ENCODE results near the gene ANKRD29. TPM values are rescaled to one million over a fixed set of nuclear protein-coding genes. Genes with fewer than 3 reads are reported as not detected.
A peak's percentile ranks its signal among the peaks of the same experiment; 100 is the strongest.

ANKRD29 gene
- total and polyA plus RNA-seq, 4 experiments from 2014 or later, result 0.91 to 1.3 TPM; not detected in 2

GRCh38 chr18:23635283-23636070 lies 27.2 kb downstream of the ANKRD29 start:
- peak overlapping the region in 1 of 7 donors; percentile 10 for H3K27ac Mint-ChIP-seq
- no peaks in the 10 kb centered on the region for H3K36me3 Mint-ChIP-seq
- no peaks in the 10 kb centered on the region for H3K9me3 Mint-ChIP-seq
- peaks cover 0 to 10% (median 3%) of the 10 kb centered on the region in 4 donors for H3K4me1 Mint-ChIP-seq
- Histone ChIP-seq H3K27me3 (ENCODE audit: insufficient read depth, low read length) (no peaks in the 10 kb centered on the region), H3K9me3 (ENCODE audit: control insufficient read depth in 1 of 2, low read length in 2 of 2) (no peaks in the 10 kb centered on the region), H3K4me1 (ENCODE audit: insufficient read depth, low read length) (no peaks in the 10 kb centered on the region), H3K36me3 (ENCODE audit: insufficient read depth, low read length) (no peaks in the 10 kb centered on the region), H3K4me3 (ENCODE audit: low read length in 2 of 2) (no peak overlapping the region), H3K27ac (ENCODE audit: low read depth, low read length) (no peak overlapping the region)
- ChIA-PET POLR2A (ENCODE audit: partially characterized antibody) (no interaction called here), CTCF (ENCODE audit: partially characterized antibody) (interaction anchor here (1.3 to 1.9 kb wide), 3 partner anchors 12 to 68 kb away, joined by 3 to 7 read pairs (median 5); no protein-coding TSS in a partner anchor)
- H3K27me3 Mint-ChIP-seq, result peaks cover 0 to 3% of the 10 kb centered on the region in 2 donors
- intact Hi-C loops (cut with micrococcal nuclease), result no loop called here
- no peak overlapping the region for H3K4me3 Mint-ChIP-seq
- DNase-seq, result no peak

GRCh38 chr18:23634692-23635091 lies 28.0 kb downstream of the ANKRD29 start:
- Histone ChIP-seq H3K9me3 (ENCODE audit: control insufficient read depth in 1 of 2, low read length in 2 of 2) (no peaks in the 10 kb centered on the region), H3K36me3 (ENCODE audit: insufficient read depth, low read length) (no peaks in the 10 kb centered on the region), H3K4me1 (ENCODE audit: insufficient read depth, low read length) (no peaks in the 10 kb centered on the region), H3K27ac (ENCODE audit: low read depth, low read length) (no peak overlapping the region), H3K27me3 (ENCODE audit: insufficient read depth, low read length) (no peaks in the 10 kb centered on the region), H3K4me3 (ENCODE audit: low read length in 2 of 2) (no peak overlapping the region)
- H3K9me3 Mint-ChIP-seq, result no peaks in the 10 kb centered on the region
- ChIA-PET POLR2A (ENCODE audit: partially characterized antibody) (no interaction called here), CTCF (ENCODE audit: partially characterized antibody) (interaction anchor here (1.3 to 1.9 kb wide), 2 partner anchors 18 to 69 kb away, joined by 5 to 7 read pairs; no protein-coding TSS in a partner anchor)
- no peak overlapping the region for H3K27ac Mint-ChIP-seq
- intact Hi-C loops (cut with micrococcal nuclease), result no loop called here
- peaks cover 0 to 3% of the 10 kb centered on the region in 2 donors for H3K27me3 Mint-ChIP-seq
- DNase-seq, result no peak
- no peak overlapping the region for H3K4me3 Mint-ChIP-seq
- H3K4me1 Mint-ChIP-seq, result peaks cover 0 to 10% (median 3%) of the 10 kb centered on the region in 4 donors
- H3K36me3 Mint-ChIP-seq, result no peaks in the 10 kb centered on the region

- CTCF ChIA-PET (ENCODE audit: partially characterized antibody), result no interaction called here
- no peak overlapping the region for H3K27ac Mint-ChIP-seq
- intact Hi-C loops (cut with micrococcal nuclease), result no loop called here
Measured at GRCh38 chr18:23632615-23633014, 30.1 kb downstream of the ANKRD29 start.

GRCh38 chr18:23631746-23632145 lies 31.0 kb downstream of the ANKRD29 start:
- ChIA-PET POLR2A (ENCODE audit: partially characterized antibody) (no interaction called here), CTCF (ENCODE audit: partially characterized antibody) (interaction anchor here (0.6 kb wide), 1 partner anchor 704 kb away, joined by 3 read pairs; no protein-coding TSS in a partner anchor)
- Mint-ChIP-seq H3K27ac (no peak overlapping the region), H3K9me3 (no peaks in the 10 kb centered on the region), H3K27me3 (no peaks in the 10 kb centered on the region), H3K36me3 (no peaks in the 10 kb centered on the region), H3K4me1 (peaks cover 0 to 10% (median 4%) of the 10 kb centered on the region in 4 donors), H3K4me3 (no peak overlapping the region)
- Histone ChIP-seq H3K4me3 (ENCODE audit: low read length in 2 of 2) (no peak overlapping the region), H3K27me3 (ENCODE audit: insufficient read depth, low read length) (no peaks in the 10 kb centered on the region), H3K27ac (ENCODE audit: low read depth, low read length) (no peak overlapping the region), H3K36me3 (ENCODE audit: insufficient read depth, low read length) (no peaks in the 10 kb centered on the region), H3K4me1 (ENCODE audit: insufficient read depth, low read length) (no peaks in the 10 kb centered on the region), H3K9me3 (ENCODE audit: control insufficient read depth in 1 of 2, low read length in 2 of 2) (no peaks in the 10 kb centered on the region)
- no peak for DNase-seq
- intact Hi-C loops (cut with micrococcal nuclease), result no loop called here

More at GRCh38 chr18:23632615-23633014, 30.1 kb downstream of the ANKRD29 start:
- no peaks in the 10 kb centered on the region for H3K36me3 Mint-ChIP-seq
- no peak overlapping the region for H3K4me3 Mint-ChIP-seq
- H3K27me3 ChIP-seq (ENCODE audit: insufficient read depth, low read length), result no peaks in the 10 kb centered on the region
- H3K4me1 ChIP-seq (ENCODE audit: insufficient read depth, low read length), result no peaks in the 10 kb centered on the region
- DNase-seq, result no peak
- H3K4me1 Mint-ChIP-seq, result peaks cover 0 to 10% (median 3%) of the 10 kb centered on the region in 4 donors
- no peaks in the 10 kb centered on the region for H3K27me3 Mint-ChIP-seq
- POLR2A ChIA-PET (ENCODE audit: partially characterized antibody), result no interaction called here
- H3K27ac ChIP-seq (ENCODE audit: low read depth, low read length), result no peak overlapping the region
- H3K36me3 ChIP-seq (ENCODE audit: insufficient read depth, low read length), result no peaks in the 10 kb centered on the region
- no peaks in the 10 kb centered on the region for H3K9me3 ChIP-seq (ENCODE audit: control insufficient read depth in 1 of 2, low read length in 2 of 2)
- H3K4me3 ChIP-seq (ENCODE audit: low read length in 2 of 2), result no peak overlapping the region
- no peaks in the 10 kb centered on the region for H3K9me3 Mint-ChIP-seq

GRCh38 chr18:23631312-23631711 lies 31.4 kb downstream of the ANKRD29 start:
- Mint-ChIP-seq H3K36me3 (no peaks in the 10 kb centered on the region), H3K4me1 (peaks cover 0 to 10% (median 5%) of the 10 kb centered on the region in 4 donors), H3K4me3 (no peak overlapping the region), H3K27ac (no peak overlapping the region), H3K9me3 (no peaks in the 10 kb centered on the region), H3K27me3 (no peaks in the 10 kb centered on the region)
- Histone ChIP-seq H3K9me3 (ENCODE audit: control insufficient read depth in 1 of 2, low read length in 2 of 2) (no peaks in the 10 kb centered on the region), H3K27me3 (ENCODE audit: insufficient read depth, low read length) (no peaks in the 10 kb centered on the region), H3K27ac (ENCODE audit: low read depth, low read length) (no peak overlapping the region), H3K4me1 (ENCODE audit: insufficient read depth, low read length) (no peaks in the 10 kb centered on the region), H3K4me3 (ENCODE audit: low read length in 2 of 2) (no peak overlapping the region), H3K36me3 (ENCODE audit: insufficient read depth, low read length) (no peaks in the 10 kb centered on the region)
- intact Hi-C loops (cut with micrococcal nuclease), result no loop called here
- POLR2A ChIA-PET (ENCODE audit: partially characterized antibody), result no interaction called here
- DNase-seq, result no peak
- CTCF ChIA-PET (ENCODE audit: partially characterized antibody), result interaction anchor here (0.6 kb wide), 1 partner anchor 704 kb away, joined by 3 read pairs; no protein-coding TSS in a partner anchor

- H3K4me3 ChIP-seq (ENCODE audit: low read length in 2 of 2), result no peak overlapping the region
- H3K4me1 ChIP-seq (ENCODE audit: insufficient read depth, low read length), result no peaks in the 10 kb centered on the region
- H3K36me3 ChIP-seq (ENCODE audit: insufficient read depth, low read length), result no peaks in the 10 kb centered on the region
- H3K27me3 Mint-ChIP-seq, result peaks cover 0 to under 1% of the 10 kb centered on the region in 2 donors
- no peaks in the 10 kb centered on the region for H3K9me3 Mint-ChIP-seq
- H3K27ac ChIP-seq (ENCODE audit: low read depth, low read length), result no peak overlapping the region
- no peaks in the 10 kb centered on the region for H3K36me3 Mint-ChIP-seq
- intact Hi-C loops (cut with micrococcal nuclease), result no loop called here
- H3K27me3 ChIP-seq (ENCODE audit: insufficient read depth, low read length), result no peaks in the 10 kb centered on the region
- ChIA-PET POLR2A (ENCODE audit: partially characterized antibody) (no interaction called here), CTCF (ENCODE audit: partially characterized antibody) (interaction anchor here (1.1 to 2.1 kb wide), 4 partner anchors 11 to 289 kb away, joined by 3 to 10 read pairs (median 4); no protein-coding TSS in a partner anchor)
- DNase-seq, result no peak
- H3K27ac Mint-ChIP-seq, result peak overlapping the region in 1 of 7 donors; percentile 2
- H3K4me3 Mint-ChIP-seq, result no peak overlapping the region
- peaks cover 0 to 4% (median under 1%) of the 10 kb centered on the region in 4 donors for H3K4me1 Mint-ChIP-seq
- no peaks in the 10 kb centered on the region for H3K9me3 ChIP-seq (ENCODE audit: control insufficient read depth in 1 of 2, low read length in 2 of 2)
Measured at GRCh38 chr18:23629444-23629946, 33.2 kb downstream of the ANKRD29 start.

- POLR2A ChIA-PET (ENCODE audit: partially characterized antibody), result no interaction called here
- Histone ChIP-seq H3K4me3 (ENCODE audit: low read length in 2 of 2) (no peak overlapping the region), H3K27ac (ENCODE audit: low read depth, low read length) (no peak overlapping the region), H3K36me3 (ENCODE audit: insufficient read depth, low read length) (no peaks in the 10 kb centered on the region), H3K27me3 (ENCODE audit: insufficient read depth, low read length) (no peaks in the 10 kb centered on the region), H3K4me1 (ENCODE audit: insufficient read depth, low read length) (no peaks in the 10 kb centered on the region), H3K9me3 (ENCODE audit: control insufficient read depth in 1 of 2, low read length in 2 of 2) (no peaks in the 10 kb centered on the region)
- H3K27me3 Mint-ChIP-seq, result peaks cover 2% of the 10 kb centered on the region in 2 donors
- peak overlapping the region in 1 of 8 donors; percentile 16 for H3K4me3 Mint-ChIP-seq
- H3K36me3 Mint-ChIP-seq, result no peaks in the 10 kb centered on the region
- H3K9me3 Mint-ChIP-seq, result no peaks in the 10 kb centered on the region
- DNase-seq, result no peak
- intact Hi-C loops (cut with micrococcal nuclease), result no loop called here
- H3K4me1 Mint-ChIP-seq, result peaks cover 0 to 4% (median under 1%) of the 10 kb centered on the region in 4 donors
- CTCF ChIA-PET (ENCODE audit: partially characterized antibody), result interaction anchor here (1.2 to 2.1 kb wide), 4 partner anchors 12 to 186 kb away, joined by 3 to 10 read pairs (median 4); no protein-coding TSS in a partner anchor
- H3K27ac Mint-ChIP-seq, result no peak overlapping the region
Measured at GRCh38 chr18:23627970-23628369, 34.7 kb downstream of the ANKRD29 start.

Measured in CD4-positive, alpha-beta memory T cell (primary cell).